IMR-90 (cell line): ENCODE measurements around the gene ANKIB1. TPM values are rescaled to one million over a fixed set of nuclear protein-coding genes. Genes with fewer than 3 reads are reported as not detected.
A peak's percentile ranks its signal among the peaks of the same experiment; 100 is the strongest.

Experiments used
- ATAC-seq: fragments of 200-7000 bp; cut with Tn5 transposase; 2 replicates; pipeline ENCODE4 v1.9.1; 2020; ENCODE audit warnings: low read depth, mild to moderate bottlenecking, moderate library complexity
- BruUV-seq: library from RNA; stranded (reverse); fragments of 400-500 nt; replicated peaks from 2 replicates; lab custom pipeline; 2021; lab: Mats Ljungman, UMichigan
- CTCF ChIA-PET: fragments of 300-600 bp; formaldehyde crosslinking; extraction: SDS; loops from one replicate; lab custom pipeline; 2021; ENCODE audit warnings: antibody characterized with exemption; lab: Yijun Ruan, JAX
- POLR2A ChIA-PET: fragments of 300-600 bp; sonication (Branson Sonifier 250); formaldehyde crosslinking; loops from one replicate; lab custom pipeline; 2022; ENCODE audit warnings: antibody characterized with exemption; ENCODE audit not compliant: unreplicated experiment; lab: Charles Lee
- DNase-seq: peaks from one replicate; pipeline ENCODE4 v3.0.0; 2013
- H2AFZ ChIP-seq: replicated peaks from 2 replicates; pipeline ENCODE3; 2013; ENCODE audit warnings: low read length, mild to moderate bottlenecking; ENCODE audit not compliant: poor library complexity
- H2AK5ac ChIP-seq: 2 replicates; pipeline ENCODE4 v1.6.1; 2013; ENCODE audit warnings: low read depth, low read length, inconsistent platforms
- H2AK9ac ChIP-seq: replicated peaks from 2 replicates; pipeline ENCODE3; 2013; ENCODE audit warnings: mild to moderate bottlenecking, low read depth, low read length, moderate library complexity; ENCODE audit not compliant: poor library complexity
- H2BK120ac ChIP-seq: 2 replicates; pipeline ENCODE4 v1.6.1; 2013; ENCODE audit warnings: low read depth, low read length, inconsistent platforms
- H2BK15ac ChIP-seq: 3 replicates; pipeline ENCODE4 v1.6.1; 2013; ENCODE audit warnings: low read depth, low read length, inconsistent platforms
- H2BK20ac ChIP-seq: 2 replicates; pipeline ENCODE4 v1.6.1; 2013; ENCODE audit warnings: low read depth, mild to moderate bottlenecking, inconsistent platforms, low read length, moderate library complexity
- H2BK5ac ChIP-seq: 2 replicates; pipeline ENCODE4 v1.6.1; 2013; ENCODE audit warnings: mild to moderate bottlenecking, low read depth, low read length, inconsistent platforms; ENCODE audit not compliant: poor library complexity, severe bottlenecking
- H3K14ac ChIP-seq: replicated peaks from 2 replicates; pipeline ENCODE4 v1.6.1; 2013; ENCODE audit warnings: low read depth, low read length, inconsistent platforms
- H3K18ac ChIP-seq: 2 replicates; pipeline ENCODE4 v1.6.1; 2013; ENCODE audit warnings: low read depth, low read length, control low read depth
- H3K23ac ChIP-seq: 2 replicates; pipeline ENCODE4 v1.6.1; 2013; ENCODE audit warnings: low read depth, low read length, inconsistent platforms
- H3K27ac ChIP-seq: 2 replicates; pipeline ENCODE4 v1.5.1; 2013; ENCODE audit warnings: mild to moderate bottlenecking, control low read depth, low read length; ENCODE audit not compliant: insufficient read depth
- H3K27me3 ChIP-seq: 2 replicates; pipeline ENCODE4 v1.6.1; 2013; ENCODE audit warnings: low read length; ENCODE audit not compliant: control insufficient read depth, insufficient read depth
- H3K36me3 ChIP-seq: 2 replicates; pipeline ENCODE4 v1.6.1; 2013; ENCODE audit warnings: low read length, mixed read lengths; ENCODE audit not compliant: control insufficient read depth, insufficient read depth
- H3K4ac ChIP-seq: 2 replicates; pipeline ENCODE4 v1.6.1; 2013; ENCODE audit warnings: low read depth, low read length, inconsistent platforms
- H3K4me1 ChIP-seq: 2 replicates; pipeline ENCODE4 v1.6.1; 2013; ENCODE audit warnings: low read length, mixed read lengths; ENCODE audit not compliant: control insufficient read depth, insufficient read depth
- H3K4me2 ChIP-seq: 2 replicates; pipeline ENCODE4 v1.6.1; 2013; ENCODE audit warnings: low read depth, mild to moderate bottlenecking, control low read depth, low read length, moderate library complexity
- H3K4me3 ChIP-seq: 2 replicates; pipeline ENCODE4 v1.5.1; 2013; ENCODE audit warnings: low read depth, mild to moderate bottlenecking, control low read depth, low read length, moderate library complexity; ENCODE audit not compliant: insufficient read depth
- H3K56ac ChIP-seq: 2 replicates; pipeline ENCODE4 v1.6.1; 2013; ENCODE audit warnings: low read length, inconsistent platforms; ENCODE audit not compliant: insufficient read depth; ENCODE audit errors: extremely low read depth
- H3K79me1 ChIP-seq, 2 experiments: 2 replicates each; pipeline ENCODE4 v1.6.1; 2013; ENCODE audit warnings: low read length in 2 of 2, inconsistent platforms in 1 of 2, low read depth in 1 of 2
- H3K9ac ChIP-seq: 2 replicates; pipeline ENCODE4 v1.6.1; 2013; ENCODE audit warnings: low read depth, low read length, control low read depth
- H3K9me1 ChIP-seq: 2 replicates; pipeline ENCODE4 v1.6.1; 2013; ENCODE audit warnings: low read length, inconsistent platforms; ENCODE audit not compliant: insufficient read depth
- H3K9me3 ChIP-seq: 2 replicates; pipeline ENCODE4 v1.6.1; 2013; ENCODE audit warnings: low read length; ENCODE audit not compliant: control insufficient read depth, insufficient read depth
- H4K20me1 ChIP-seq: 2 replicates; pipeline ENCODE4 v1.6.1; 2013; ENCODE audit warnings: low read length, inconsistent platforms; ENCODE audit not compliant: insufficient read depth
- H4K5ac ChIP-seq: 2 replicates; pipeline ENCODE4 v1.6.1; 2013; ENCODE audit warnings: mild to moderate bottlenecking, low read depth, low read length, control low read depth
- H4K8ac ChIP-seq, 2 experiments: 2 replicates each; pipeline ENCODE4 v1.6.1; 2013; ENCODE audit warnings: low read depth in 2 of 2, low read length in 2 of 2, control low read depth in 1 of 2, inconsistent platforms in 1 of 2
- H4K91ac ChIP-seq: 2 replicates; pipeline ENCODE4 v1.6.1; 2013; ENCODE audit warnings: low read depth, low read length, inconsistent platforms; ENCODE audit not compliant: insufficient read depth
- BHLHE40 ChIP-seq: fragments of 150-350 bp; IDR thresholded peaks from 2 replicates; pipeline ENCODE4 v1.6.1; 2016; ENCODE audit warnings: mild to moderate bottlenecking, low read depth, low read length
- CEBPB ChIP-seq: IDR thresholded peaks from 2 replicates; pipeline ENCODE4 v1.6.1; 2012; ENCODE audit warnings: low read depth, low read length, improper control_type of control experiment
- CHD1 ChIP-seq: IDR thresholded peaks from 2 replicates; pipeline ENCODE4 v1.6.1; 2012; ENCODE audit warnings: low read depth, low read length, improper control_type of control experiment
- FOS ChIP-seq: fragments of 150-350 bp; IDR thresholded peaks from 2 replicates; pipeline ENCODE4 v1.6.1; 2016; ENCODE audit warnings: low read depth, low read length
- MAFK ChIP-seq: IDR thresholded peaks from 2 replicates; pipeline ENCODE4 v1.6.1; 2012; ENCODE audit warnings: low read depth, low read length, improper control_type of control experiment
- MAZ ChIP-seq: IDR thresholded peaks from 2 replicates; pipeline ENCODE4 v1.6.1; 2012; ENCODE audit warnings: low read depth, mild to moderate bottlenecking, low read length, improper control_type of control experiment, moderate library complexity, borderline replicate concordance
- MXI1 ChIP-seq: IDR thresholded peaks from 2 replicates; pipeline ENCODE4 v1.6.1; 2012; ENCODE audit warnings: low read depth, mild to moderate bottlenecking, low read length, moderate library complexity, borderline replicate concordance
- NFE2L2 ChIP-seq: fragments of 150-350 bp; IDR thresholded peaks from 2 replicates; pipeline ENCODE4 v1.6.1; 2016; ENCODE audit warnings: low read depth, mild to moderate bottlenecking, low read length
- POLR2A ChIP-seq: IDR thresholded peaks from 2 replicates; pipeline ENCODE4 v1.6.1; 2012; ENCODE audit warnings: mild to moderate bottlenecking, low read depth, low read length
- RAD21 ChIP-seq: IDR thresholded peaks from 2 replicates; pipeline ENCODE4 v1.6.1; 2012; ENCODE audit warnings: low read length, improper control_type of control experiment
- RCOR1 ChIP-seq: IDR thresholded peaks from 2 replicates; pipeline ENCODE4 v1.6.1; 2012; ENCODE audit warnings: mild to moderate bottlenecking, low read length, improper control_type of control experiment; ENCODE audit not compliant: insufficient replicate concordance
- RFX5 ChIP-seq: IDR thresholded peaks from 2 replicates; pipeline ENCODE4 v1.8.0; 2012; ENCODE audit warnings: low read depth, mild to moderate bottlenecking, low read length, moderate library complexity
- SMC3 ChIP-seq: fragments of 150-350 bp; IDR thresholded peaks from 2 replicates; pipeline ENCODE4 v1.6.1; 2016; ENCODE audit warnings: low read depth, mild to moderate bottlenecking, antibody characterized with exemption, low read length, moderate library complexity
- USF2 ChIP-seq: fragments of 150-350 bp; IDR thresholded peaks from 2 replicates; pipeline ENCODE4 v1.6.1; 2017; ENCODE audit warnings: mild to moderate bottlenecking, antibody characterized with exemption, low read length, low read depth
- WGBS, 2 experiments: methylation state at CpG; one replicate each; pipeline versions ENCODE4 v1.1.5 to v1.1.7; 2013; ENCODE audit warnings: missing lambda C conversion rate in 2 of 2; ENCODE audit not compliant: insufficient read length in 1 of 2; ENCODE audit errors: extremely low coverage in 2 of 2; 5-methylcytosine and 5-hydroxymethylcytosine counted together
- dilution Hi-C: fragments of 300-500 bp; cut with HindIII; formaldehyde crosslinking; loops from one replicate; pipeline ENCODE4 v1.14.3; 2018; ENCODE audit warnings: low sequenced_read_pairs; ENCODE audit not compliant: unreplicated experiment
- in situ Hi-C: fragments of 300-500 bp; cut with MboI; formaldehyde crosslinking; loops from 3 replicates; pipeline ENCODE4 v1.14.3; 2019; ENCODE audit warnings: low sequenced_read_pairs, inconsistent platforms, mixed read lengths
- intact Hi-C: fragments of 100-400 bp; cut with micrococcal nuclease; formaldehyde crosslinking; loops from 2 replicates; pipeline ENCODE4 v1.10.0; 2022
- polyA plus RNA-seq, 3 experiments: library from polyadenylated mRNA; depleted of rRNA; stranded (reverse); fragments of >200 nt; gene quantifications; 2 replicates each; pipeline ENCODE4 v1.2.3, GENCODE V29; 2012; ENCODE audit warnings: low replicate concordance in 1 of 3
- total RNA-seq: library from RNA; depleted of rRNA; stranded (reverse); fragments of >200 nt; gene quantifications from 2 replicates; pipeline ENCODE4 v1.2.3, GENCODE V29; 2012
- TF ChIP-seq, protein P1 (sequence below): conservative IDR thresholded peaks from 2 replicates; pipeline ENCODE4 v1.5.1; 2012; ENCODE audit warnings: mild to moderate bottlenecking, low read depth, low read length, improper control_type of control experiment
- TF ChIP-seq, protein P2 (sequence below): fragments of 150-350 bp; IDR thresholded peaks from 2 replicates; pipeline ENCODE4 v1.6.1; 2016; ENCODE audit warnings: low read depth, mild to moderate bottlenecking, low read length, moderate library complexity, borderline replicate concordance

Gene ANKIB1
- total and polyA plus RNA-seq, 2 of the 4 experiments (the other 2 are of a cell fraction) = 18.7 to 33.9 TPM

DNA sequence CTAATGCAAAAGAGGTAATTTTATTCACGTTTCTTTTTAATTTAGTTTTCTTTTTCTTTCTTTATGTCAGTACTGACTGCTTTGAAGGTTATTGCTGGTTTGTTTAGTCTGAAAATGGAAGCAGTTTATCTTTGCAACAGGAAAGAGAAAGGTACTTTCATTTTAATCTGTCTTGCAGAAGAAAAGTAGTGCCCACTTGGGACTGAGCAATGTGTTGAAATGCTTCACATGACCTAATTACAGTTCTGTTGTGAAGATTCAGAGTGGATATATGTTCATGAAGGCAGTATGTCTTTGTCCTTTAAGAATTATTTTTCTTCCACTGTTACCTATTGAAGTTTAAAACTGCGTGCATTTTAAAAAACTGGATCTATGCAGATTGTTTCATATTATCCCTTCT, 80.1 kb downstream of the ANKIB1 start:
- no peak overlapping the region for H2BK20ac ChIP-seq
- intact Hi-C loops (no loop called here), dilution Hi-C loops (no loop called here), in situ Hi-C loops (no loop called here)
- no peak overlapping the region for H3K23ac ChIP-seq
- H3K9ac ChIP-seq = no peak overlapping the region
- no peak overlapping the region for H2AK9ac ChIP-seq
- no peaks in the 10 kb centered on the region for H3K9me1 ChIP-seq
- ChIA-PET CTCF (no interaction called here), POLR2A (no interaction called here)
- no peak overlapping the region for H4K5ac ChIP-seq
- WGBS, 2 experiments = no CpG with 5 or more reads among the region's 2 CpGs
- H2BK15ac ChIP-seq = no peak overlapping the region
- no peak overlapping the region for H2AFZ ChIP-seq
- BruUV-seq = no TSS peak
- no peaks in the 10 kb centered on the region; a peak in 1 of 4 replicates for H3K79me1 ChIP-seq
- H3K27ac ChIP-seq = no peak overlapping the region
- H2BK120ac ChIP-seq = no peak overlapping the region
- no peaks in the 10 kb centered on the region for H3K9me3 ChIP-seq
- H3K4me2 ChIP-seq = no peak overlapping the region
- no peak overlapping the region for H4K91ac ChIP-seq
- DNase-seq = peak; percentile 1
- H3K4me3 ChIP-seq = no peak overlapping the region
- H3K36me3 ChIP-seq = peaks cover 2% of the 10 kb centered on the region; the same call in 1 of the 2 replicates
- peaks cover 4% of the 10 kb centered on the region; the same call in 1 of the 2 replicates for H3K4me1 ChIP-seq
- no peak overlapping the region for H3K14ac ChIP-seq
- no peak overlapping the region for H2AK5ac ChIP-seq
- H3K18ac ChIP-seq = no peak overlapping the region
- H3K4ac ChIP-seq = no peak overlapping the region
- TF ChIP-seq CEBPB (no peak), FOS (no peak), CHD1 (no peak), RCOR1 (no peak), BHLHE40 (no peak), MXI1 (no peak), MAZ (no peak), SMC3 (no peak), RFX5 (no peak), POLR2A (no peak), USF2 (no peak), RAD21 (no peak), MAFK (no peak), NFE2L2 (no peak)
- TF ChIP-seq, protein P1, sequence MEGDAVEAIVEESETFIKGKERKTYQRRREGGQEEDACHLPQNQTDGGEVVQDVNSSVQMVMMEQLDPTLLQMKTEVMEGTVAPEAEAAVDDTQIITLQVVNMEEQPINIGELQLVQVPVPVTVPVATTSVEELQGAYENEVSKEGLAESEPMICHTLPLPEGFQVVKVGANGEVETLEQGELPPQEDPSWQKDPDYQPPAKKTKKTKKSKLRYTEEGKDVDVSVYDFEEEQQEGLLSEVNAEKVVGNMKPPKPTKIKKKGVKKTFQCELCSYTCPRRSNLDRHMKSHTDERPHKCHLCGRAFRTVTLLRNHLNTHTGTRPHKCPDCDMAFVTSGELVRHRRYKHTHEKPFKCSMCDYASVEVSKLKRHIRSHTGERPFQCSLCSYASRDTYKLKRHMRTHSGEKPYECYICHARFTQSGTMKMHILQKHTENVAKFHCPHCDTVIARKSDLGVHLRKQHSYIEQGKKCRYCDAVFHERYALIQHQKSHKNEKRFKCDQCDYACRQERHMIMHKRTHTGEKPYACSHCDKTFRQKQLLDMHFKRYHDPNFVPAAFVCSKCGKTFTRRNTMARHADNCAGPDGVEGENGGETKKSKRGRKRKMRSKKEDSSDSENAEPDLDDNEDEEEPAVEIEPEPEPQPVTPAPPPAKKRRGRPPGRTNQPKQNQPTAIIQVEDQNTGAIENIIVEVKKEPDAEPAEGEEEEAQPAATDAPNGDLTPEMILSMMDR = no peak
- TF ChIP-seq, protein P2, sequence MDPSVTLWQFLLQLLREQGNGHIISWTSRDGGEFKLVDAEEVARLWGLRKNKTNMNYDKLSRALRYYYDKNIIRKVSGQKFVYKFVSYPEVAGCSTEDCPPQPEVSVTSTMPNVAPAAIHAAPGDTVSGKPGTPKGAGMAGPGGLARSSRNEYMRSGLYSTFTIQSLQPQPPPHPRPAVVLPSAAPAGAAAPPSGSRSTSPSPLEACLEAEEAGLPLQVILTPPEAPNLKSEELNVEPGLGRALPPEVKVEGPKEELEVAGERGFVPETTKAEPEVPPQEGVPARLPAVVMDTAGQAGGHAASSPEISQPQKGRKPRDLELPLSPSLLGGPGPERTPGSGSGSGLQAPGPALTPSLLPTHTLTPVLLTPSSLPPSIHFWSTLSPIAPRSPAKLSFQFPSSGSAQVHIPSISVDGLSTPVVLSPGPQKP = no peak
- ATAC-seq = no peak
- H4K8ac ChIP-seq = no peak overlapping the region
- no peaks in the 10 kb centered on the region for H4K20me1 ChIP-seq
- no peak overlapping the region for H3K56ac ChIP-seq
- no peaks in the 10 kb centered on the region for H3K27me3 ChIP-seq
- no peak overlapping the region for H2BK5ac ChIP-seq
